ENCODE data around the gene TRIP13.
"Not testable (repeated sequence)": the region's sequence is repeated elsewhere in the genome, so short reads cannot be mapped to it uniquely, and the experiment has no call there.

TRIP13 gene

GRCh38 chr5:871596-872298 lies 20.9 kb upstream of the TRIP13 start:
- in situ Hi-C loops (cut with MboI; ENCODE audit: low pct_unique_long_range_greater_than_20kb, low sequenced_read_pairs, unreplicated experiment), result no loop called here
- DNase-seq (ENCODE audit: low spot score), result no peak
- no peak for TF ChIP-seq CTCF (IDR thresholded peaks at IDR 0.05; ENCODE audit: extremely low read depth, insufficient read depth, missing control alignments)

GRCh38 chr5:872301-872700 lies 20.4 kb upstream of the TRIP13 start:
- no peak for TF ChIP-seq CTCF (IDR thresholded peaks at IDR 0.05; ENCODE audit: extremely low read depth, insufficient read depth, missing control alignments)
- no peak for DNase-seq (ENCODE audit: low spot score)
- in situ Hi-C loops (cut with MboI; ENCODE audit: low pct_unique_long_range_greater_than_20kb, low sequenced_read_pairs, unreplicated experiment), result no loop called here

- in situ Hi-C loops (cut with MboI; ENCODE audit: low pct_unique_long_range_greater_than_20kb, low sequenced_read_pairs, unreplicated experiment), result no loop called here
- DNase-seq (ENCODE audit: low spot score), result peak; percentile 65
- no peak for TF ChIP-seq CTCF (IDR thresholded peaks at IDR 0.05; ENCODE audit: extremely low read depth, insufficient read depth, missing control alignments)
Measured at GRCh38 chr5:873328-873727, 19.4 kb upstream of the TRIP13 start.

GRCh38 chr5:875931-876330 lies 16.8 kb upstream of the TRIP13 start:
- DNase-seq (ENCODE audit: low spot score), result no peak
- TF ChIP-seq CTCF (IDR thresholded peaks at IDR 0.05; ENCODE audit: extremely low read depth, insufficient read depth, missing control alignments), result no peak
- in situ Hi-C loops (cut with MboI; ENCODE audit: low pct_unique_long_range_greater_than_20kb, low sequenced_read_pairs, unreplicated experiment), result no loop called here

- no peak for TF ChIP-seq CTCF (IDR thresholded peaks at IDR 0.05; ENCODE audit: extremely low read depth, insufficient read depth, missing control alignments)
- in situ Hi-C loops (cut with MboI; ENCODE audit: low pct_unique_long_range_greater_than_20kb, low sequenced_read_pairs, unreplicated experiment), result no loop called here
- DNase-seq (ENCODE audit: low spot score), result no peak
Measured at GRCh38 chr5:876398-877365, 16.0 kb upstream of the TRIP13 start.

GRCh38 chr5:878125-878524 lies 14.6 kb upstream of the TRIP13 start:
- in situ Hi-C loops (cut with MboI; ENCODE audit: low pct_unique_long_range_greater_than_20kb, low sequenced_read_pairs, unreplicated experiment), result no loop called here
- TF ChIP-seq CTCF (IDR thresholded peaks at IDR 0.05; ENCODE audit: extremely low read depth, insufficient read depth, missing control alignments), result no peak
- DNase-seq (ENCODE audit: low spot score), result no peak

GRCh38 chr5:878677-879076 lies 14.0 kb upstream of the TRIP13 start:
- in situ Hi-C loops (cut with MboI; ENCODE audit: low pct_unique_long_range_greater_than_20kb, low sequenced_read_pairs, unreplicated experiment); DNase-seq (ENCODE audit: low spot score): not testable (repeated sequence)

Data from GM13977 (cell line).